Activated naive CD8-positive, alpha-beta T cell treated with anti-CD3 and anti-CD28 coated beads, Interleukin-2, amount 50 U/mL, for 24 hours (primary cell): Measurements from ENCODE around the gene ADD3.

Experiments used
- ATAC-seq: fragments of 150-1000 bp; cut with Tn5 transposase; one replicate; pipeline ENCODE4 v1.10.0; 2021
- DNase-seq: peaks from one replicate; pipeline ENCODE4 v3.0.0; 2021
- H3K27ac Mint-ChIP-seq: one replicate; pipeline ENCODE4 v1.8.0; 2021; ENCODE audit warnings: mild to moderate bottlenecking, mixed read lengths
- H3K27me3 Mint-ChIP-seq: one replicate; pipeline ENCODE4 v1.8.0; 2021; ENCODE audit warnings: mixed read lengths
- H3K36me3 Mint-ChIP-seq: one replicate; pipeline ENCODE4 v1.8.0; 2021; ENCODE audit warnings: low read depth, mixed read lengths
- H3K4me1 Mint-ChIP-seq: one replicate; pipeline ENCODE4 v1.8.0; 2021; ENCODE audit warnings: mixed read lengths
- H3K4me3 Mint-ChIP-seq: one replicate; pipeline ENCODE4 v1.8.0; 2021; ENCODE audit warnings: mild to moderate bottlenecking, moderate library complexity, mixed read lengths
- H3K9me3 Mint-ChIP-seq: one replicate; pipeline ENCODE4 v1.8.0; 2021; ENCODE audit warnings: mixed read lengths

ADD3 gene

DNA sequence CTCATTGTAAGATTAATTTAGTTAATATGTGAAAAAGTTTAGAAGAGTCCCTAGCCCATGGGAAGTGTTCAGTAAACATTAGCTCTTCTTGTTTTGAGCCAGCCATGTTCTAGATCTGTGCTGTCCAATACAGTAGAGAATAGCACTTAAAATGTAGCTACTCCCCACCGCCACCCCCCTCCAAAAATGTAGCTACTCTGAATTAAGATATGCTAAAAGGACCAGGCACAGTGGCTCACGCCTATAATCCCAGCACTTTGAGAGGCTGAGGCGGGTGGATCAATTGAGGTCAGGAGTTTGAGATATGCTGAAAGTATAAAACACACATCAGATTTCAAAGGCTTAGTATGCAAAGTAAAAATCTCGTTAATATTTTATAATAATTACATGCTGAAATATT, 152.3 kb downstream of the ADD3 start:
- peaks cover 80% of the 10 kb centered on the region for H3K27me3 Mint-ChIP-seq
- ATAC-seq, result no peak
- H3K4me3 Mint-ChIP-seq, result no peak overlapping the region
- no peak overlapping the region for H3K27ac Mint-ChIP-seq
- peaks cover 24% of the 10 kb centered on the region for H3K4me1 Mint-ChIP-seq
- no peaks in the 10 kb centered on the region for H3K9me3 Mint-ChIP-seq
- DNase-seq, result no peak
- peaks cover 2% of the 10 kb centered on the region for H3K36me3 Mint-ChIP-seq

DNA sequence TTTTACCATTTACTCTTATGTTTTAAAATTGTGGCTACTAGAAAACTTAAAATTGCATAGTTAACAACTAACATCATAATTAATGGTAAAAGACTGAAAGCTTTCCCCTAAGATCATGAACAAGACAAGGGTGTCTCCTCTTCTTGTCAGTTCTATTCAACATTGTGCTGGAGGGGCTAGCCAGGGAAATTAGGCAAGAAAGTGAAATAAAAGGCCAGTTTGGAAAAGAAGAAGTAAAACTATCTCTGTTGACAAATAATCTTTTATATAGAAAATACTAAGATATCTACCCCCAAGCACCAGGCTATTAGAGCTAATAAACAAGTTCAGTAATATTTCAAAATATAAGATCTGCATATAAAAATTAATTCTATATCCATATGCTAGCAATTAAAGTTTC, 152.7 kb downstream of the ADD3 start:
- ATAC-seq (no peak), DNase-seq (no peak)
- Mint-ChIP-seq H3K36me3 (peaks cover 2% of the 10 kb centered on the region), H3K4me1 (peaks cover 28% of the 10 kb centered on the region), H3K27me3 (peaks cover 82% of the 10 kb centered on the region), H3K4me3 (no peak overlapping the region), H3K9me3 (no peaks in the 10 kb centered on the region), H3K27ac (no peak overlapping the region)

DNA sequence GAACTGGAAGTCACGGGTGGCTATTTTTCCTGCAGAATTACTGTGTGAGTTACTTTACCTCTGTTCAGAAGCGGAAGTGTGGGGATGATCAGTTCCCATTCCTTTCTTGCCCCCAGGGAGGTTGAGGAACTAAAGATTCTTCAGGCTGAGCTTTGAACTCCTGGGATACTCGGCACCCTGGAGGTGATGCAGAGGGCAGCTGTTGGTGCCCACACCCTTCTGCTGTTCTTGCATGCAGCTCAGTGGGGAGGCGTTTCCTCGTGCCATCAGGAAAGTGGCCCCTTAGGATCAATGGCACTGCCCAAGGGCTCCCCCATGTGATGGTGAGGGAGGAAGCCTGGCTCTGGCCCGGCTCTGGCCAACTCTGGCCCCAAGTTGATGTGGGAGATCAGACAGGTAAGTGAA, 155.0 kb downstream of the ADD3 start:
- no peaks in the 10 kb centered on the region for H3K36me3 Mint-ChIP-seq
- ATAC-seq, result no peak
- H3K27ac Mint-ChIP-seq, result no peak overlapping the region
- DNase-seq, result no peak
- H3K27me3 Mint-ChIP-seq, result peaks cover 89% of the 10 kb centered on the region
- peaks cover 14% of the 10 kb centered on the region for H3K4me1 Mint-ChIP-seq
- H3K9me3 Mint-ChIP-seq, result no peaks in the 10 kb centered on the region
- no peak overlapping the region for H3K4me3 Mint-ChIP-seq

DNA sequence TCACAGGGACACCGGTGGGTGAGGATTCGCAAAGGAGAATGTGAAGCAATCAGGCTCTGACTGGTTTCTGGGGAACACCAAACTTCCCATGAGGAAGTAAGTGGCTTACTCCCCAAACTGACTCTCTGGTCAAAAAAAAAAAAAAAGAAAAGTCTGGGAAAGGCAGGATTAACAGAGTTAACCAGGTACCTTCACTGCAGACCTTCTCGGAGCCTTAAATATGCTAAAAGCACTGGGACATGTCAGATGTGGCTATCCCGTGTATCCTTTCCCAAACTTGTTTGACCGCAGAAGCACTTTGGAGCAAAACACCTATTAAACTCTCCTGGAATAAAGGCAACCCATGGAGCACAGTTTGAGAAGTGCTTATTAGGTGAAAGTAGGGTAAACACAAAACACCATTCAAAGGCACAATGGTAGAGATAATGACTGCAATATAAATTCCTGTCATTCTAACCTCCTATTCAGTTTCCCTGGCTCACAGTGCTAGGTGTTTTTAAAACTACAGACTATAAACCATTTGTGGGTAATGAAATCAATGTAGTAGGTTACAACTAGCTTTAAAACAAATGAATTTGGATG, 155.5 kb downstream of the ADD3 start:
- Mint-ChIP-seq H3K4me1 (peaks cover 15% of the 10 kb centered on the region), H3K4me3 (no peak overlapping the region), H3K9me3 (no peaks in the 10 kb centered on the region), H3K36me3 (no peaks in the 10 kb centered on the region), H3K27me3 (peaks cover 89% of the 10 kb centered on the region), H3K27ac (no peak overlapping the region)
- DNase-seq (no peak), ATAC-seq (no peak)

DNA sequence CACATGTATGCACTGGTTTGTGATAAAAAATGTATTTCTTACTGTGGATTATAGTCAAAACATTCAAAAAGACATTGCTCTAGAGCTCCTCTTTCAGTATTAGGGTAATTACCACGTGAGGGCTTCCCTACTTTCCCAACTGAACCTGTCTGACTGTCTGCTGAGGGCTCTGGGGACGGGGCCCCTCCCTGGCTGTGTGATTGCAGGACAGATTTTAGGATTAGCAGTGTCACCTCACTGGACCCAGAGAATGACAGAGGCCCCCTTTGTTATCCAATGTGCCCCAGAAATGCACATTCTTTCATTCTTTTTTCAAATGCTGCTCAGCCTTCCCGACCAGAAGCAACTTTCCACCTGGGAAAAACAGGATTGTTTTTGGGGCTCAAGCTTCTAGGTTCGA, 156.1 kb downstream of the ADD3 start:
- no peaks in the 10 kb centered on the region for H3K9me3 Mint-ChIP-seq
- H3K27me3 Mint-ChIP-seq, result peaks cover 89% of the 10 kb centered on the region
- H3K36me3 Mint-ChIP-seq, result no peaks in the 10 kb centered on the region
- DNase-seq, result no peak
- peaks cover 18% of the 10 kb centered on the region for H3K4me1 Mint-ChIP-seq
- no peak overlapping the region for H3K4me3 Mint-ChIP-seq
- no peak overlapping the region for H3K27ac Mint-ChIP-seq
- no peak for ATAC-seq

DNA sequence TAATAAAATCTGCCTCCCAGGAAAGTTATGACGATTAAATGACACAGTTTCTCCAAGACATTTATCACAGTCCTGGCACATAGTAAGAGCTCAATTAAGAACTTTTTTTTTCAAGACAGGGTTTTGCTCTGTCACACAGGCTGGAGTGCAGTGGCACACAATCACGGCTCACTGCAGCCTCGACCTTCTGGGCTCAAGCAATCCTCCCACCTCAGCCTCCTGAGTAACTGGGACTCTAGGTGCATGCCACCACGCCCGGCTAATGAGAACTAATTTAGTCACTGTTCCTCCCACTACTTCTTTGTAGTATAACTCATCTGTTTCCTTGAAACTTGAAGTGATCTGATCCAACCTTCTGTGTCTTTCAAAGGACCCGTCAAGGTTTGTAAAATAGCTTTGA, 157.5 kb downstream of the ADD3 start:
- Mint-ChIP-seq H3K9me3 (no peaks in the 10 kb centered on the region), H3K36me3 (no peaks in the 10 kb centered on the region)
- ATAC-seq, result peak; percentile 48

DNA sequence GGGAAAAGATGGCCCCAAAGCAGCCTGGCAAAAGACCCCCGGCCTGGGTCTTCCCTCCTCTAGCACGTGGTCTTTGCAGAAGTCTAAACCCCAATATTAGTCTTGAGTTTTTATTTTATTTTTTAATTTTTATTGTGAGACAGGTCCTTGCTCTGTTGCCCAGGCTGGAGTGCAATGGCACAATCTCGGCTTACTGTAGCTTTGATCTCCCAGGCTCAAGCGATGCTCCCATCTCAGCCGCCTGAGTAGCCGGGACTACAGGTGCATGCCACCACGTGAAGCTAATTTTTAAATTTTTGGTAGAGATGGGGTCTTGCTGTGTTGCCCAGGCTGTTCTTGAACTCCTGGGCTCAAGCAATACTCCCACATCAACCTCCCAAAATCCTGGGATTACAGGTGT, 159.4 kb downstream of the ADD3 start:
- H3K4me1 Mint-ChIP-seq, result peaks cover 21% of the 10 kb centered on the region
- ATAC-seq, result no peak

More for the DNA sequence above, 157.5 kb downstream of the ADD3 start:
- DNase-seq, result no peak
- no peak overlapping the region for H3K27ac Mint-ChIP-seq
- H3K4me3 Mint-ChIP-seq, result no peak overlapping the region
- H3K4me1 Mint-ChIP-seq, result peaks cover 18% of the 10 kb centered on the region
- peaks cover 90% of the 10 kb centered on the region for H3K27me3 Mint-ChIP-seq

DNA sequence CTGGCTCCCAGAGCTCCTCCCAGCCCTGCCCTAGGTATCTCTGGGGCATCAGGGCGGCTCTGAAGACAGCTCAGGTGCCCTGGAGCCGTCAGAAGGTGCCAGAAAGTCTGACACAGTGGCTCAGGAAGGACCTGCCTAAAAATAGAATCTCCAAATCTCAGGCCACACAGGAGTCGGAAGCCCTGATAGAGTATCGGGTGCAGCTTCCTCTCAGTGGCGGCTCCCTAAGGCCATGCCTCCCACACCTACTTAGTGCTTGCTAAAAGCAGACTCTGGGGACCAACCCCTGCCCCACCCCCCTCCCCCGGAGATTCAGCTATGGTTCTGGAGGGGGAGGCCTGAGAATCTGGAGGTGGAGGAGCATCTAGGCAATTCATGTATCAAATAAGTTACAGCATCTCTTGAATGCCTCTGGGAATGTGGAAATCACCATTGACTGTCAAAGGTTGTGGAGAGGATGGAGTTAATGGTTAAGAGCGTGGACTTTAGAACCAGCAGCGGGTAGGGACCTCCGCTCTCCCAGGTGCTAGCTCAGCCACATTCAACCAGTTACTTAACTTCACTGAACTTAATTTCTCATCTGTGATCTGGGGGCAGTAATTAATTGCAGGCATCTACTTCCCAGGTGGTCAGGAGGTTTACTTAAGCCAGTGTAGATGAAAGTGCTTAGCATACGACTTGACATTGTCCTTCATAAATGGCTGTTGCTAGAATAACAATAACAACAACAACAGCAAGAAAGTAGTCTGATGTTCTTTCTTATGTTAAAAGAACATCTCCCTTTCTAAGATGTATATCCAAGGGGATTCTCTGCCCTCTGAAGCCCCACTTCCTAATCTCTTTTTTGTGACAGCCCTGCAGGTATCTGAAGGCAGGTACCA, 161.1 kb downstream of the ADD3 start:
- Mint-ChIP-seq H3K36me3 (no peaks in the 10 kb centered on the region), H3K4me1 (peaks cover 21% of the 10 kb centered on the region), H3K27ac (no peak overlapping the region), H3K4me3 (no peak overlapping the region), H3K9me3 (no peaks in the 10 kb centered on the region), H3K27me3 (peaks cover 89% of the 10 kb centered on the region)
- ATAC-seq, result peak; percentile 63
- no peak for DNase-seq

More for the DNA sequence above, 159.4 kb downstream of the ADD3 start:
- DNase-seq, result no peak
- Mint-ChIP-seq H3K36me3 (no peaks in the 10 kb centered on the region), H3K4me3 (no peak overlapping the region), H3K27me3 (peaks cover 91% of the 10 kb centered on the region), H3K27ac (no peak overlapping the region), H3K9me3 (no peaks in the 10 kb centered on the region)

DNA sequence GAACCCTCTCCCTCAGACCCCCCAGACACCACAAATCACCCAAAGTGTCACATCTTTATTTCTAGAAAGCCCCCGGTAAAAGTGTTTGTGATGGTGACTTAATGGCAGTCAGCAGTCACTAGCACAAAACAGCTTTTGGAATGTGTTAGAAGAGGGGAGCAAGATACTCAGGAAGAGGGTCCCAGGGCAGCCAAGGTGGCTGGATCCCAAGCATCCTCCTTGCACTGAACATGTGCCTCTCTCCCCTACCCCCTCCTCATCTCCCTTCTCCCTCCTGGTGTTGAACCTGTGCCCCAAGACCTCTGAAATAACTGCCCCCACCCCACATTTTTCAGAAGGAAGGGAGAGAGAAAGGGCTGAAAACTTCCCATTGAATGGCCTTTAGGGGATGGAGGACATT, 161.8 kb downstream of the ADD3 start:
- peaks cover 86% of the 10 kb centered on the region for H3K27me3 Mint-ChIP-seq
- no peak for DNase-seq
- no peak overlapping the region for H3K4me3 Mint-ChIP-seq
- no peak overlapping the region for H3K27ac Mint-ChIP-seq
- H3K4me1 Mint-ChIP-seq, result peaks cover 21% of the 10 kb centered on the region
- H3K36me3 Mint-ChIP-seq, result no peaks in the 10 kb centered on the region
- no peaks in the 10 kb centered on the region for H3K9me3 Mint-ChIP-seq
- no peak for ATAC-seq

DNA sequence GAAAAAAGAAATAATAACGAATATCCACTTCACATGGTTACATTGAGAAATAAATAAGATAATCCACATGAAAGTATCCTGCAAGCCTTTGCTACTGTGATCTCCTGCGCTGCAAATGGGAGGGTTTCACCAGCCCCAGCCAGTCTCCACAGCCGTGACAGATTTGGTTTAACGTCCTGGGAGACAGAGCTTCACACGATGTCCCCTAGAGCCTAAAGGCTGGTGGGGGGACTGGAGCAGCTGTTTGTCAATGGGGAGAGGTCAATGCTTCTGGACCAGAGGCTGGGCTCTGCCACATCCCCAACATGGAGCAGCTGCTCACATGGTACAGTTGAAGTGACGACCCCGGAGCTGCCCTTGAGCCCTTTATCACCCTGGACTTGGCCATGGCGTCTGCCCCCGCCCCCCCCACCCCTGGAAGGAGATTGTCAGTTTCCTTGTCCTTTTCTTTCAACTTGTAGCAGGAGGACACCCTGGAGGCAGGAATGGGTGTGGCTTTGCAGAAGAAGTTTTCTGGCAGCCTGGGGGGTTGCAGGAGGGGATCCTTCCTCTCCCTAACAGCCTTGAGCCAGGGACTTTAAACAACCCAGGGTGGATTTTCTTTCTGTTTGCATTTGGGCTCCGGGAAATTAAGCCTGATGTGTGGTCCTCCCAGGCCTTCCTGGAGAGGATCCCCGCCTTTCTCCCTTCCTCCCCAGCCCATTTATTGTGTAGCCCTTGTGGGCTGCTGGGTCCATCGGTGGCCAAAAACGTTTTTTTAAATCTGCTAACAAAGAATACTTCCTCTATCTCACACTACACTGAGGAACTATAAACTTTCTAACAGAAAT, 162.6 kb downstream of the ADD3 start:
- H3K27ac Mint-ChIP-seq, result no peak overlapping the region
- no peak overlapping the region for H3K4me3 Mint-ChIP-seq
- no peaks in the 10 kb centered on the region for H3K36me3 Mint-ChIP-seq
- ATAC-seq (no peak), DNase-seq (no peak)
- peaks cover 85% of the 10 kb centered on the region for H3K27me3 Mint-ChIP-seq
- peaks cover 18% of the 10 kb centered on the region for H3K4me1 Mint-ChIP-seq
- H3K9me3 Mint-ChIP-seq, result no peaks in the 10 kb centered on the region

DNA sequence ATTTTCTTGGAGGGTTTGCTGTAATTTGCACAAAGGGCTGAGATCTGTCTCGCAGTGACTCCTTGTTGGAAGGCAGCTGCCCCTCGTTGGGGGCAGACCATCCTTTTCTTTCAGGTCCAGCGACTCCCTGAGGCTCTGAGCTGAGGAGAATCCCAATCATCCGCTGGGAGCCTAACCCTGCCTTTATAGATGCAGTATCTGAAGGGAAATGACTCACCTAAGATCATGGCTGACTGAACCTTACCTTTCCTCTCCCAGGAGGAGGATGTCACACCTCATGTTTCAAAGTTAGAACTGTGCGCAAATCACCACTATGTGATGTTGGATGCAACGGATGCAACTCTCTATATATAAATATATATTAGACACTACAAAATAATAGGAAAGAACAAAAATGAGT, 163.2 kb downstream of the ADD3 start:
- Mint-ChIP-seq H3K4me3 (no peak overlapping the region), H3K4me1 (peaks cover 12% of the 10 kb centered on the region), H3K36me3 (no peaks in the 10 kb centered on the region), H3K27me3 (peaks cover 82% of the 10 kb centered on the region), H3K9me3 (no peaks in the 10 kb centered on the region), H3K27ac (no peak overlapping the region)
- ATAC-seq (no peak), DNase-seq (no peak)

DNA sequence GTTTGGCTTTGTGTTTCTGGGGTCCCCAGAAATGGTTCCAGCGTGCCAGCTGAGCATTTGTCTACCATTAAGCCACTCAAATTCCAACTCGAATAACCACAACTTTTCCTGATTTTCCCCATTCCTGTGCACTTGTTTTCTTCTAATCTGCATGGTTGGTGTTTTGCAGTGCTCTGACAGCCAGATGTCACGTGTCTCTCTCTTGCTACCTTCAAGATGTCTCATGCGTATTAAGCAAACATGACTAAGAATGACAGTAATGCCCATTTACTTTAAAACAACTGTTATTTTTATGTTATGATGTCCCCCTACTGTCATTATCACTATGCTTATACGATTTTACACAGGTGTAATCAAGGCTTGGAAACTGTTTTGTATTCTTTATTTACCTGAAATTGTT, 164.4 kb downstream of the ADD3 start:
- Mint-ChIP-seq H3K27me3 (peaks cover 81% of the 10 kb centered on the region), H3K4me1 (peaks cover 13% of the 10 kb centered on the region), H3K9me3 (no peaks in the 10 kb centered on the region), H3K4me3 (no peak overlapping the region), H3K27ac (no peak overlapping the region), H3K36me3 (no peaks in the 10 kb centered on the region)
- ATAC-seq (no peak), DNase-seq (no peak)

DNA sequence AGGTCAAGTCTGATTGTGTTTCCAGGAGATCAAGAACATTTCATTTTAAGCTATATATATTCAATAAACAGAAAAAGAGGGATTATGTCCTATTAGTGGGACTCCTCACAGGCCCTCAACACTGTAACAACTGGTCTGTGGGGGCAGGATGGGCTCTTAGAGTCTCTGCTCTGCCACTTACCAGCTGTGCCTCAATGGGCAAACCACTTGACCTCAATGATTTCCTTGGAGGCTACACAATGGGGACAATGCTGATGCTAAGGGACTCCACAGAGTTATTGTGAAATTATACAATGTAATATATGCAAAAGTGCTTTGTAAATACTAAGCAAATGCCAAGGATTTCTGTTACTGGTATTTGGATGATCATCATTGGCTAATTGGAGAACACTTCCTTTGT, 166.4 kb downstream of the ADD3 start:
- no peaks in the 10 kb centered on the region for H3K9me3 Mint-ChIP-seq
- H3K4me3 Mint-ChIP-seq, result no peak overlapping the region
- H3K27ac Mint-ChIP-seq, result no peak overlapping the region
- peaks cover 75% of the 10 kb centered on the region for H3K27me3 Mint-ChIP-seq
- H3K36me3 Mint-ChIP-seq, result no peaks in the 10 kb centered on the region
- peaks cover 6% of the 10 kb centered on the region for H3K4me1 Mint-ChIP-seq
- ATAC-seq (no peak), DNase-seq (no peak)

DNA sequence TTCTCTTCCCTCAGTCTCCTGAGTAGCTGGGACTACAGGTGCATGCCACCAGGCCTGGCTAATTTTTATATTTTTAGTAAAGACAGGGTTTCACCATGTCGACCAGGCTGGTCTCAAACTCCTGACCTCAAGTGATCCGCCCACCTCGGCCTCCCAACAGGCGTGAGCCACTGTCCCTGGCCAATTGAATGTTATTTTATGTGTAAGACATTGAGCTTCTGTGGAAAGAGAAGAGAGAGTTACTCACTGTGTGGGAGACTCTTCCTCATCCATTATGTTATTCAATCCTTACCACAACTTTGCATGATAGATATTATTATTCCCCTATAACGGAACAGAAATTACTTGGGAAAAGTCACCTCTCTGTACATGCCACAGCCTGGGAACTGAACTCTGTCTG, 167.0 kb downstream of the ADD3 start:
- H3K27me3 Mint-ChIP-seq, result peaks cover 73% of the 10 kb centered on the region

DNA sequence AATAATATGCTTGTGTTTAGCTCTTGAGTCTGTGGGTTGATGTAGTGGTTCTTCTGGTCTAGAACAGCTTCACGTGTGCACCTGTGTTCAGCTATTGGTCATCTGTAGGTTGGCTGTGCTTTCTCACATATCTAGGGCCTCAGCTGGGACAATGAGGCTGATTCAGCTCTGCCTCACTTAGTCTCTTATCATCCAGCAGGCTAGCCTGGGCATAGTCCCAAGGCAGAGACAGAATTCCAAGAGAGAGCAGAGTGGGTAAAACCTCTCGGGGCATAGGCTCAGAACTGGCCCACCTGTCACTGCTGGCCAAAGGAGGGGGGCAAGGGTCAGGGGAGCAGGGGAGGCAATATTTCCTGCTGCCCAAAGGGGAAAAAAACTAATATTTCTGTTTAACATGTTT, 167.6 kb downstream of the ADD3 start:
- H3K36me3 Mint-ChIP-seq, result no peaks in the 10 kb centered on the region
- H3K27ac Mint-ChIP-seq, result no peak overlapping the region
- ATAC-seq (no peak), DNase-seq (no peak)
- peaks cover 6% of the 10 kb centered on the region for H3K4me1 Mint-ChIP-seq
- H3K4me3 Mint-ChIP-seq, result no peak overlapping the region
- no peaks in the 10 kb centered on the region for H3K9me3 Mint-ChIP-seq
- H3K27me3 Mint-ChIP-seq, result peaks cover 69% of the 10 kb centered on the region

More for the DNA sequence above, 167.0 kb downstream of the ADD3 start:
- Mint-ChIP-seq H3K4me1 (peaks cover 6% of the 10 kb centered on the region), H3K4me3 (no peak overlapping the region), H3K9me3 (no peaks in the 10 kb centered on the region), H3K36me3 (no peaks in the 10 kb centered on the region), H3K27ac (no peak overlapping the region)
- ATAC-seq (no peak), DNase-seq (no peak)
